ENCODE measurements around the gene KRTAP5-2. TPM values are rescaled to one million over a fixed set of nuclear protein-coding genes. Genes with fewer than 3 reads are reported as not detected.

The KRTAP5-2 gene
- polyA plus RNA-seq, 3 donors = not detected

- Histone ChIP-seq H3K36me3 (replicated peaks in 1 of 2; ENCODE audit: control insufficient read depth in 1 of 2, insufficient read depth in 2 of 2, low read length in 2 of 2) (no peaks in the 10 kb centered on the region), H3K9me3 (replicated peaks in 1 of 2; ENCODE audit: control insufficient read depth in 1 of 2, insufficient read depth in 1 of 2, low read length in 2 of 2) (peaks cover 0 to 7% of the 10 kb centered on the region in 2 donors), H3K4me2 (replicated peaks; ENCODE audit: extremely low read depth, low read length, poor library complexity, severe bottlenecking) (no peak overlapping the region), H3K79me2 (ENCODE audit: insufficient read depth, low read length) (no peaks in the 10 kb centered on the region), H3K27ac (ENCODE audit: low read depth in 1 of 2, low read length in 2 of 2) (no peak overlapping the region), H3K27me3 (ENCODE audit: control insufficient read depth in 2 of 2, insufficient read depth in 2 of 2, low read length in 2 of 2) (peaks cover 20 to 61% of the 10 kb centered on the region in 2 donors), H3K4me1 (ENCODE audit: control insufficient read depth in 1 of 2, insufficient read depth in 2 of 2, low read length in 2 of 2) (peaks cover 15 to 23% of the 10 kb centered on the region in 2 donors), H3K9ac (ENCODE audit: insufficient read depth, low read length, poor library complexity, severe bottlenecking) (no peak overlapping the region), H4K20me1 (ENCODE audit: insufficient read depth, low read length) (no peaks in the 10 kb centered on the region), H2AFZ (ENCODE audit: insufficient read depth, low read depth, low read length, poor library complexity, severe bottlenecking) (no peak overlapping the region), H3K4me3 (replicated peaks in 1 of 3; ENCODE audit: low read depth in 2 of 3, low read length in 3 of 3) (no peak overlapping the region)
- H3K4me3 Mint-ChIP-seq = no peak overlapping the region
- H3K4me1 Mint-ChIP-seq = peaks cover 9% of the 10 kb centered on the region
- WGBS (ENCODE audit: insufficient coverage) = 80% methylated on average over 11 of the region's 13 CpGs
- H3K27ac Mint-ChIP-seq = peak overlapping the region in 1 of 7 donors; percentile 57
- intact Hi-C loops (cut with micrococcal nuclease) = no loop called here
- DNase-seq = no peak
- no peak for TF ChIP-seq CTCF (IDR thresholded peaks at IDR 0.05)
- peaks cover 0 to 7% (median 3%) of the 10 kb centered on the region in 7 donors for H3K9me3 Mint-ChIP-seq
- peaks cover 57 to 71% (median 57%) of the 10 kb centered on the region in 3 donors for H3K27me3 Mint-ChIP-seq (ENCODE audit: low read depth in 3 of 3)
- H3K36me3 Mint-ChIP-seq = no peaks in the 10 kb centered on the region
Measured at GRCh38 chr11:1549338-1550330, 48.5 kb downstream of the KRTAP5-2 start.

GRCh38 chr11:1548221-1549070 lies 49.6 kb downstream of the KRTAP5-2 start:
- Histone ChIP-seq H3K36me3 (replicated peaks in 1 of 2; ENCODE audit: control insufficient read depth in 1 of 2, insufficient read depth in 2 of 2, low read length in 2 of 2) (no peaks in the 10 kb centered on the region), H3K9ac (ENCODE audit: insufficient read depth, low read length, poor library complexity, severe bottlenecking) (peak overlapping the region; percentile 21), H3K27me3 (ENCODE audit: control insufficient read depth in 2 of 2, insufficient read depth in 2 of 2, low read length in 2 of 2) (peaks cover 20 to 60% of the 10 kb centered on the region in 2 donors), H3K4me1 (ENCODE audit: control insufficient read depth in 1 of 2, insufficient read depth in 2 of 2, low read length in 2 of 2) (peaks cover 15 to 23% of the 10 kb centered on the region in 2 donors), H2AFZ (ENCODE audit: insufficient read depth, low read depth, low read length, poor library complexity, severe bottlenecking) (peak overlapping the region; percentile 29), H3K4me3 (replicated peaks in 1 of 3; ENCODE audit: low read depth in 2 of 3, low read length in 3 of 3) (peak overlapping the region in 2 of 3 experiments; percentile 9 to 61), H3K4me2 (replicated peaks; ENCODE audit: extremely low read depth, low read length, poor library complexity, severe bottlenecking) (peak overlapping the region; percentile 67), H4K20me1 (ENCODE audit: insufficient read depth, low read length) (no peaks in the 10 kb centered on the region), H3K79me2 (ENCODE audit: insufficient read depth, low read length) (no peaks in the 10 kb centered on the region), H3K9me3 (replicated peaks in 1 of 2; ENCODE audit: control insufficient read depth in 1 of 2, insufficient read depth in 1 of 2, low read length in 2 of 2) (peaks cover 0 to 7% of the 10 kb centered on the region in 2 donors), H3K27ac (ENCODE audit: low read depth in 1 of 2, low read length in 2 of 2) (no peak overlapping the region)
- TF ChIP-seq CTCF (IDR thresholded peaks at IDR 0.05) = no peak
- Mint-ChIP-seq H3K4me1 (peaks cover 9% of the 10 kb centered on the region), H3K27ac (peak overlapping the region in 1 of 7 donors; percentile 40), H3K9me3 (peaks cover 0 to 7% (median 3%) of the 10 kb centered on the region in 7 donors), H3K4me3 (peak overlapping the region; percentile 64 to 83), H3K27me3 (ENCODE audit: low read depth in 3 of 3) (peaks cover 52 to 69% (median 57%) of the 10 kb centered on the region in 3 donors), H3K36me3 (no peaks in the 10 kb centered on the region)
- 16% methylated on average over 13 of the region's 34 CpGs for WGBS (ENCODE audit: insufficient coverage)
- intact Hi-C loops (cut with micrococcal nuclease) = no loop called here
- DNase-seq = no peak

Data from CD14-positive monocyte (primary cell).